Fibroblast of lung (primary cell): ENCODE results near the gene TMEM132C. TPM values are rescaled to one million over a fixed set of nuclear protein-coding genes. Genes with fewer than 3 reads are reported as not detected.

ENCODE experiments used
- DNase-seq, 2 donors: peaks; one replicate each; pipeline versions ENCODE4 v3.0.0 to v3.0.0-alpha.2; 2010; ENCODE audit warnings: low read depth in 2 of 2
- H2AFZ ChIP-seq: 2 replicates; pipeline ENCODE4 v1.5.1; 2012; ENCODE audit warnings: low read length, control low read depth, inconsistent platforms
- H3K27ac ChIP-seq: 2 replicates; pipeline ENCODE4 v1.5.1; 2011; ENCODE audit warnings: low read length, control low read depth; ENCODE audit not compliant: insufficient read depth
- H3K27me3 ChIP-seq: 2 replicates; pipeline ENCODE4 v1.5.1; 2011; ENCODE audit warnings: mild to moderate bottlenecking, low read length; ENCODE audit not compliant: control insufficient read depth, insufficient read depth
- H3K36me3 ChIP-seq: 2 replicates; pipeline ENCODE4 v1.5.1; 2011; ENCODE audit warnings: low read length; ENCODE audit not compliant: control insufficient read depth, insufficient read depth
- H3K4me1 ChIP-seq: 2 replicates; pipeline ENCODE4 v1.5.1; 2011; ENCODE audit warnings: low read length; ENCODE audit not compliant: control insufficient read depth, insufficient read depth; ENCODE audit errors: extremely low read depth
- H3K4me2 ChIP-seq: 2 replicates; pipeline ENCODE4 v1.5.1; 2011; ENCODE audit warnings: low read length, control low read depth; ENCODE audit not compliant: insufficient read depth; ENCODE audit errors: extremely low read depth
- H3K4me3 ChIP-seq, 4 experiments: fragments of 200-600 bp in 1 of 4; sonication (generic) in 1 of 4; replicated peaks in 1 of 4; 2 replicates each; pipeline ENCODE4 v1.5.1; 2011 to 2016; ENCODE audit warnings: low read length in 4 of 4, low read depth in 3 of 4, mild to moderate bottlenecking in 3 of 4, control low read depth in 2 of 4, inconsistent platforms in 1 of 4, mixed read lengths in 1 of 4; ENCODE audit not compliant: insufficient read depth in 1 of 4; ENCODE audit errors: control extremely low read depth in 1 of 4
- H3K79me2 ChIP-seq: 2 replicates; pipeline ENCODE4 v1.5.1; 2012; ENCODE audit warnings: mild to moderate bottlenecking, low read length, inconsistent platforms; ENCODE audit not compliant: control insufficient read depth, insufficient read depth
- H3K9ac ChIP-seq: 2 replicates; pipeline ENCODE4 v1.5.1; 2011; ENCODE audit warnings: mild to moderate bottlenecking, low read length, control low read depth; ENCODE audit not compliant: insufficient read depth
- H3K9me3 ChIP-seq: 2 replicates; pipeline ENCODE4 v1.5.1; 2012; ENCODE audit warnings: low read depth, low read length; ENCODE audit not compliant: control insufficient read depth, insufficient read depth
- H4K20me1 ChIP-seq: 2 replicates; pipeline ENCODE4 v1.5.1; 2011; ENCODE audit warnings: low read length; ENCODE audit not compliant: control insufficient read depth, insufficient read depth; ENCODE audit errors: extremely low read depth
- EZH2 ChIP-seq: IDR thresholded peaks from 2 replicates; pipeline ENCODE4 v1.5.1; 2012; ENCODE audit warnings: low read length, control low read depth, mild to moderate bottlenecking; ENCODE audit errors: missing control alignments
- polyA plus RNA-seq, 2 donors: library from polyadenylated mRNA; depleted of rRNA in 1 of 2; stranded (reverse) in 1 of 2; unstranded in 1 of 2; fragments of >200 nt; gene quantifications; 2 replicates each; pipeline ENCODE4 v1.2.1, GENCODE V29; 2011 to 2012; ENCODE audit warnings: missing spikeins in 1 of 2
- total RNA-seq: library from RNA; depleted of rRNA; stranded (reverse); fragments of >200 nt; gene quantifications from 2 replicates; pipeline ENCODE4 v1.2.1, GENCODE V29; 2014
- TF ChIP-seq, protein P1 (sequence below), 2 donors: IDR thresholded peaks in 1 of 2; conservative IDR thresholded peaks in 1 of 2; 1 replicate in 1 of 2; 2 replicates in 1 of 2; pipeline ENCODE4 v1.5.1; 2011 to 2012; ENCODE audit warnings: low read length in 2 of 2, control low read depth in 1 of 2, inconsistent platforms in 1 of 2, low read depth in 1 of 2, mild to moderate bottlenecking in 1 of 2

TMEM132C gene
- total and polyA plus RNA-seq, 2 donors (not counting 1 experiment from before 2014, with no cell fraction given) = not detected

GRCh38 chr12:128426511-128426910 is 159.5 kb downstream of the TMEM132C start:
- DNase-seq = no peak
- Histone ChIP-seq H2AFZ (no peak overlapping the region), H3K4me2 (no peak overlapping the region), H3K4me3 (no peak overlapping the region), H3K79me2 (no peaks in the 10 kb centered on the region), H3K36me3 (no peaks in the 10 kb centered on the region), H3K9me3 (no peaks in the 10 kb centered on the region), H3K9ac (no peak overlapping the region), H3K27ac (no peak overlapping the region), H4K20me1 (no peaks in the 10 kb centered on the region), H3K27me3 (no peaks in the 10 kb centered on the region), H3K4me1 (no peaks in the 10 kb centered on the region)
- TF ChIP-seq EZH2 = no peak
- TF ChIP-seq, protein P1, sequence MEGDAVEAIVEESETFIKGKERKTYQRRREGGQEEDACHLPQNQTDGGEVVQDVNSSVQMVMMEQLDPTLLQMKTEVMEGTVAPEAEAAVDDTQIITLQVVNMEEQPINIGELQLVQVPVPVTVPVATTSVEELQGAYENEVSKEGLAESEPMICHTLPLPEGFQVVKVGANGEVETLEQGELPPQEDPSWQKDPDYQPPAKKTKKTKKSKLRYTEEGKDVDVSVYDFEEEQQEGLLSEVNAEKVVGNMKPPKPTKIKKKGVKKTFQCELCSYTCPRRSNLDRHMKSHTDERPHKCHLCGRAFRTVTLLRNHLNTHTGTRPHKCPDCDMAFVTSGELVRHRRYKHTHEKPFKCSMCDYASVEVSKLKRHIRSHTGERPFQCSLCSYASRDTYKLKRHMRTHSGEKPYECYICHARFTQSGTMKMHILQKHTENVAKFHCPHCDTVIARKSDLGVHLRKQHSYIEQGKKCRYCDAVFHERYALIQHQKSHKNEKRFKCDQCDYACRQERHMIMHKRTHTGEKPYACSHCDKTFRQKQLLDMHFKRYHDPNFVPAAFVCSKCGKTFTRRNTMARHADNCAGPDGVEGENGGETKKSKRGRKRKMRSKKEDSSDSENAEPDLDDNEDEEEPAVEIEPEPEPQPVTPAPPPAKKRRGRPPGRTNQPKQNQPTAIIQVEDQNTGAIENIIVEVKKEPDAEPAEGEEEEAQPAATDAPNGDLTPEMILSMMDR (conservative IDR thresholded peaks at IDR 0.05 in 1 of 2, IDR thresholded peaks at IDR 0.05 in 1 of 2; ENCODE audit: low read depth in 1 of 2, low read length in 2 of 2) = no peak

- DNase-seq = no peak
Observed at GRCh38 chr12:128439796-128440195, 172.8 kb downstream of the TMEM132C start.

DNA sequence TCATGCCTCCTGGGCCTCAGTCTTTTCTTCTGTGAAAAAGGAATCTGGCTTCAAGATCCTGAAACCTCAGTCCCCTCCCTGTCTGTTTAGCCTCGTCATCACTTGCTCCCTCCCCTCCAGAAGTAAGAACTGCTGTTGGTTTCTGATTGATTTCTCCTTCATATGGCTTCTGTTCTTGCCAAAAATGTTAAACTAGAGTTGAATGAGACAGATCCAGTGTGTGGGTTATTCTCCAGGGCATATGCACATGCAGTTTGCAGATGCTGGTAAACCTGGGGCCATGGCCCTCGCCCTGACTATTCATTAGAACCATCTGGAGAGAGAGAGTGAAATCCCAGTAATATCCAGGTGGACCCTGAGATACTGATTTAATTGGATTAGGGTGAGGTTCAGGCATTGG is 175.1 kb downstream of the TMEM132C start:
- Histone ChIP-seq H3K9me3 (no peaks in the 10 kb centered on the region), H4K20me1 (no peaks in the 10 kb centered on the region), H3K4me2 (no peak overlapping the region), H3K9ac (no peak overlapping the region), H3K27me3 (no peaks in the 10 kb centered on the region), H3K27ac (no peak overlapping the region), H3K4me3 (no peak overlapping the region), H3K4me1 (no peaks in the 10 kb centered on the region), H3K79me2 (no peaks in the 10 kb centered on the region), H2AFZ (no peak overlapping the region), H3K36me3 (no peaks in the 10 kb centered on the region)
- TF ChIP-seq, protein P1 (conservative IDR thresholded peaks at IDR 0.05 in 1 of 2, IDR thresholded peaks at IDR 0.05 in 1 of 2; ENCODE audit: low read depth in 1 of 2, low read length in 2 of 2) = no peak
- no peak for TF ChIP-seq EZH2
- DNase-seq = no peak

More at GRCh38 chr12:128439796-128440195, 172.8 kb downstream of the TMEM132C start:
- Histone ChIP-seq H3K27ac (no peak overlapping the region), H2AFZ (no peak overlapping the region), H4K20me1 (no peaks in the 10 kb centered on the region), H3K9me3 (no peaks in the 10 kb centered on the region), H3K79me2 (no peaks in the 10 kb centered on the region), H3K4me2 (no peak overlapping the region), H3K4me1 (no peaks in the 10 kb centered on the region), H3K36me3 (no peaks in the 10 kb centered on the region), H3K9ac (no peak overlapping the region), H3K27me3 (no peaks in the 10 kb centered on the region), H3K4me3 (no peak overlapping the region)
- TF ChIP-seq, protein P1 (conservative IDR thresholded peaks at IDR 0.05 in 1 of 2, IDR thresholded peaks at IDR 0.05 in 1 of 2; ENCODE audit: low read depth in 1 of 2, low read length in 2 of 2) = no peak
- TF ChIP-seq EZH2 = no peak
